Progenitor cell of endocrine pancreas (in vitro differentiated cells): ENCODE measurements around the gene CCNA1. TPM values are rescaled to one million over a fixed set of nuclear protein-coding genes. Genes with fewer than 3 reads are reported as not detected.

ENCODE experiments used
- DNase-seq: peaks from one replicate; pipeline ENCODE4 v3.0.0; 2021; ENCODE audit warnings: low spot score; ENCODE audit not compliant: unreplicated experiment
- H3K27ac Mint-ChIP-seq: 2 replicates; pipeline ENCODE4 v1.8.0; 2021; ENCODE audit warnings: mild to moderate bottlenecking, moderate library complexity, mixed read lengths
- H3K27me3 Mint-ChIP-seq: 2 replicates; pipeline ENCODE4 v1.8.0; 2021; ENCODE audit warnings: mixed read lengths
- H3K36me3 Mint-ChIP-seq: 2 replicates; pipeline ENCODE4 v1.8.0; 2022; ENCODE audit warnings: mixed read lengths; ENCODE audit not compliant: insufficient read depth
- H3K4me1 Mint-ChIP-seq: 2 replicates; pipeline ENCODE4 v1.8.0; 2021; ENCODE audit warnings: low read depth, mixed read lengths
- H3K4me3 Mint-ChIP-seq: 2 replicates; pipeline ENCODE4 v1.8.0; 2021; ENCODE audit warnings: low read depth, mild to moderate bottlenecking, moderate library complexity, mixed read lengths
- H3K9me3 Mint-ChIP-seq: 2 replicates; pipeline ENCODE4 v1.8.0; 2021; ENCODE audit warnings: low read depth, mixed read lengths
- CTCF ChIP-seq: fragments of 200-600 bp; sonication (generic); IDR thresholded peaks from one replicate; pipeline ENCODE4 v1.5.0; 2021; ENCODE audit warnings: antibody characterized with exemption, mild to moderate bottlenecking; ENCODE audit not compliant: unreplicated experiment
- total RNA-seq: library from RNA; stranded (reverse); gene quantifications from 2 replicates; pipeline ENCODE4 v1.2.1, GENCODE V29; 2021

CCNA1 gene
- total RNA-seq, 1 donor from 2014 or later, result 0.77 TPM

- Mint-ChIP-seq H3K4me3 (no peak overlapping the region), H3K9me3 (peaks cover 33% of the 10 kb centered on the region), H3K4me1 (no peaks in the 10 kb centered on the region), H3K36me3 (no peaks in the 10 kb centered on the region), H3K27me3 (no peaks in the 10 kb centered on the region), H3K27ac (no peak overlapping the region)
- no peak for DNase-seq
- no peak for TF ChIP-seq CTCF
Observed at GRCh38 chr13:36475468-36475867, 43.2 kb downstream of the CCNA1 start.

GRCh38 chr13:36476661-36477060 lies 44.4 kb downstream of the CCNA1 start:
- DNase-seq, result no peak
- Mint-ChIP-seq H3K36me3 (no peaks in the 10 kb centered on the region), H3K27me3 (no peaks in the 10 kb centered on the region), H3K27ac (no peak overlapping the region), H3K4me1 (no peaks in the 10 kb centered on the region), H3K4me3 (no peak overlapping the region), H3K9me3 (peaks cover 30% of the 10 kb centered on the region)
- no peak for TF ChIP-seq CTCF

- Mint-ChIP-seq H3K27me3 (no peaks in the 10 kb centered on the region), H3K9me3 (peaks cover 25% of the 10 kb centered on the region), H3K36me3 (no peaks in the 10 kb centered on the region), H3K4me3 (no peak overlapping the region), H3K27ac (no peak overlapping the region), H3K4me1 (no peaks in the 10 kb centered on the region)
- TF ChIP-seq CTCF, result no peak
- DNase-seq, result no peak
Observed at GRCh38 chr13:36480726-36481427, 48.6 kb downstream of the CCNA1 start.

GRCh38 chr13:36490055-36490454 lies 57.8 kb downstream of the CCNA1 start:
- H3K27ac Mint-ChIP-seq, result no peak overlapping the region
- no peaks in the 10 kb centered on the region for H3K9me3 Mint-ChIP-seq
- H3K4me3 Mint-ChIP-seq, result no peak overlapping the region
- H3K27me3 Mint-ChIP-seq, result no peaks in the 10 kb centered on the region
- no peak for TF ChIP-seq CTCF
- DNase-seq, result no peak
- no peaks in the 10 kb centered on the region for H3K4me1 Mint-ChIP-seq
- H3K36me3 Mint-ChIP-seq, result no peaks in the 10 kb centered on the region

Other genes with a start within 250 kb of the CCNA1 start
- 0.55 and 0.67 TPM in 2 replicates for gene SOHLH2, start 217.9 kb upstream of the CCNA1 start, total RNA-seq
- gene CCDC169, start 134.7 kb upstream of the CCNA1 start, total RNA-seq, result 5.8 and 6.5 TPM in 2 replicates
- gene SPART, start 86.1 kb upstream of the CCNA1 start, total RNA-seq, result 73.4 and 76.5 TPM in 2 replicates
- 0.22 and 0.24 TPM in 2 replicates for gene SERTM1, start 241.5 kb downstream of the CCNA1 start, total RNA-seq